ENCODE data around the gene GULP1.

DNA sequence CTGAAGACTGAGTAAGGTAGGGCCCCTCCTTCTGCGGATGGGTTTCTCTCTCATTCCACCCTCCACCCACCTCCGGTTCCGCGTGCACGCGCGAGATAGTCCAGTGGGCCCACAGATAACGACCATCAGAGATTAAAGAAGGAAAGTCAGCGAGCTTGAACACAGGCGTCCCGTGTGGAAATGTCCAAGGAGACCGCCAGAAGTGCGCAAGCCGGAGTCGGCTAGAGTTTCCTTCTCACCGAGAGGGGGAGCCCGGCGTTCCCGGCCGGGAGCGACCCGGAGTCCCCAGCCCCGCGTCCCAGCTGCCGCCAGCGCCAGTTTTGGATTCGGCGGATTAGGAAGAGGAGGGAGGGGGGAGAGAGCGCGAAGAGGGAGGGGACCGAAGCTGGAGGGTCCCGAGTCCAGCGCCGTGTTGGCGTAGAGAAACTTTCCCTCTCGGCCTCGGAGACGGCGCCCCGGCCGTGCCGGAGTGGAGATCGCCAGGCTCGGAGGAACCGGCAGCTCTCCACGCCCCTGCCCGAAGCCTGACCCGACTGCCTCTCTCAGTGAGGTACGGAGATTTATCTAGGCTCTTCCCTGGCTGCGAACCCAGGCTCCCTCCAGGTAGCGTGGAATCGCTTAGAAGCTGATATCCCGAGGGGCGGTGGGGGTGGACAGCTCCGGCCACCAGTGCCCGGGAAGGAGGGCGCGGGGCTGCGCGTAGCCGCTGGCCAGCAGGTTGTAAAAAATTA, at the start of gene GULP1:
- no peak for TF ChIP-seq POLR2A (IDR thresholded peaks at IDR 0.05; ENCODE audit: low read depth)
- TF ChIP-seq, protein P1, sequence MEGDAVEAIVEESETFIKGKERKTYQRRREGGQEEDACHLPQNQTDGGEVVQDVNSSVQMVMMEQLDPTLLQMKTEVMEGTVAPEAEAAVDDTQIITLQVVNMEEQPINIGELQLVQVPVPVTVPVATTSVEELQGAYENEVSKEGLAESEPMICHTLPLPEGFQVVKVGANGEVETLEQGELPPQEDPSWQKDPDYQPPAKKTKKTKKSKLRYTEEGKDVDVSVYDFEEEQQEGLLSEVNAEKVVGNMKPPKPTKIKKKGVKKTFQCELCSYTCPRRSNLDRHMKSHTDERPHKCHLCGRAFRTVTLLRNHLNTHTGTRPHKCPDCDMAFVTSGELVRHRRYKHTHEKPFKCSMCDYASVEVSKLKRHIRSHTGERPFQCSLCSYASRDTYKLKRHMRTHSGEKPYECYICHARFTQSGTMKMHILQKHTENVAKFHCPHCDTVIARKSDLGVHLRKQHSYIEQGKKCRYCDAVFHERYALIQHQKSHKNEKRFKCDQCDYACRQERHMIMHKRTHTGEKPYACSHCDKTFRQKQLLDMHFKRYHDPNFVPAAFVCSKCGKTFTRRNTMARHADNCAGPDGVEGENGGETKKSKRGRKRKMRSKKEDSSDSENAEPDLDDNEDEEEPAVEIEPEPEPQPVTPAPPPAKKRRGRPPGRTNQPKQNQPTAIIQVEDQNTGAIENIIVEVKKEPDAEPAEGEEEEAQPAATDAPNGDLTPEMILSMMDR (IDR thresholded peaks at IDR 0.05) = peak; percentile 39 to 78 (median 53)
- TF ChIP-seq EP300 (IDR thresholded peaks at IDR 0.05) = no peak
- TF ChIP-seq POLR2AphosphoS5 (IDR thresholded peaks at IDR 0.05) = peak; percentile 25 to 40
